ENCODE results near the gene PLK5.
"Not testable (repeated sequence)": the region's sequence is repeated elsewhere in the genome, so short reads cannot be mapped to it uniquely, and the experiment has no call there.

Gene PLK5

DNA sequence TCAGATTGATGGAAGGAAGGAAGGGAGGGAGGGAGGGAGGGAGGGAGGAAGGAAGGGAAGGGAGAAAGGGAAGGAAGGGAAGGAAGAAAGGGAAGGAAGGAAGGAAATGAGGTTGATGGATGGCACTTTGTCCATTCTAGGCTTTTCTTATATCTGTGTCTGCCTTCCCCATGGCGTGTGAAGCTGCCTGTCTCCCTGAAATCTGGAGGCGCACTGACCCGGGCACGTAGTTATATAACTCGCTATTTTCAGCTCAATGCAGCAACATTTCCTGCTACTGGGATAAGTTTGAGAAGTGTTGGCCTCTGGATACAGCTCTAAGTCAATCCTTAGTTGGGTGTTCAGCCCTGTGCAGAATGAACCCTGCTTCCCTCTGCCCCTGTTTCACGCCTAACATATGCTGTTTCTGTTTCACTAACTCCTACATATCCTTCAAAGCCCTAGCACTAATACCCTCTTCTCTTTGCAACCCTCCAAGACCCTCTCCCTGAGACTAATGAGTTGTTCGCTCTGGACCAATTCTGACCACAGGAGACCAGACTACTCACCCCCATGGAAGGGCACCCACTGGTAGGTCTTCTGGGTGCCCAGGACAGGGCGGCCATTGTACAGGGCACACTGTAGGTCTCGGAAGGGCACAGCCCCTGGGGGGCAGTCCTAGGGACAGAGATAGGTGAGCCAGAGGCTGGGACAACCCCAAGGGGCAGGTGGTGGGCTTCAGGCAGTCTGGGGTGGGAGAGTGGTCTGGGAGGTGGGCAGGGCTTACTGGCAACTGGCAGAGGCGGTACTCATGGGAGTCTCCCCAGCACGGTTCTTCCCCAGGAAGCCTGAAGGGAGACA lies 14.1 kb upstream of the PLK5 start:
- DNase-seq = no peak

DNA sequence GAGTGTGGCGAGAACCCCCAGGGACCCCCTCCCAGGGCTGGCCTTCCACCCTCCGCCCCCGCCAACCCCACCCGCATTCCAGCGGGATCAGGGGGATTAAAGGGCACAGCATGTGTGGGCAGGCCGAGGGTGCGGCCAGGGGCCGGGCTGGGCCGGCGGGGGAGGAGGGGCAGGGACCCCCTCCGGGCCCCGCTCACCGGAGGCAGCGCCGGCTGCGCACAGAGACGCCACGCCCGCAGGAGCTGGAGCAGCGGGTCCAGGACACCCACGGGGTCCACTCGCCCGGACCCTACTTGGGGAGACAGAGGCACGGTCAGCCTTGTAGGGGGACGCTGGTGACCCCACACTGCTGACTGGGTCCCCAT lies 13.5 kb upstream of the PLK5 start:
- no peak for DNase-seq

DNA sequence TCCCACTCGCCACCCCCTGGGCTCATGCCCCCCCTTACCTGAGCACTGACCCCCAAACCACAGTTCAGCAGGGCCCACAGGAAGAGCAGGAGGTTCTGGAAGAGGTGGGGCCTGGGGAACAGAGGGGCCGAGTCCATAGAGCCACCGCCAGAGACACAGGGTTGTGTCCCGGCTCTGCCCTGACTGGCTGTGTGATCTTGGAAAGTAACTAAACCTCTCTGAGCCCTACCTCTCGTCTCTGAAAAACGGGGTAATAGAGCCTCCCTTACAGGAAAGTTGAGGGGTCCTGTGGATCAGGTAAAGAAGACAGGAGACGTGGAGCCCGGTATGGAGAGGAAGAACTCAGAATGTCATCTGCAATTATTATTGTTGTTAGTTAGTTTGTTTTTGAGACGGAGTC lies 13.1 kb upstream of the PLK5 start:
- no peak for DNase-seq

DNA sequence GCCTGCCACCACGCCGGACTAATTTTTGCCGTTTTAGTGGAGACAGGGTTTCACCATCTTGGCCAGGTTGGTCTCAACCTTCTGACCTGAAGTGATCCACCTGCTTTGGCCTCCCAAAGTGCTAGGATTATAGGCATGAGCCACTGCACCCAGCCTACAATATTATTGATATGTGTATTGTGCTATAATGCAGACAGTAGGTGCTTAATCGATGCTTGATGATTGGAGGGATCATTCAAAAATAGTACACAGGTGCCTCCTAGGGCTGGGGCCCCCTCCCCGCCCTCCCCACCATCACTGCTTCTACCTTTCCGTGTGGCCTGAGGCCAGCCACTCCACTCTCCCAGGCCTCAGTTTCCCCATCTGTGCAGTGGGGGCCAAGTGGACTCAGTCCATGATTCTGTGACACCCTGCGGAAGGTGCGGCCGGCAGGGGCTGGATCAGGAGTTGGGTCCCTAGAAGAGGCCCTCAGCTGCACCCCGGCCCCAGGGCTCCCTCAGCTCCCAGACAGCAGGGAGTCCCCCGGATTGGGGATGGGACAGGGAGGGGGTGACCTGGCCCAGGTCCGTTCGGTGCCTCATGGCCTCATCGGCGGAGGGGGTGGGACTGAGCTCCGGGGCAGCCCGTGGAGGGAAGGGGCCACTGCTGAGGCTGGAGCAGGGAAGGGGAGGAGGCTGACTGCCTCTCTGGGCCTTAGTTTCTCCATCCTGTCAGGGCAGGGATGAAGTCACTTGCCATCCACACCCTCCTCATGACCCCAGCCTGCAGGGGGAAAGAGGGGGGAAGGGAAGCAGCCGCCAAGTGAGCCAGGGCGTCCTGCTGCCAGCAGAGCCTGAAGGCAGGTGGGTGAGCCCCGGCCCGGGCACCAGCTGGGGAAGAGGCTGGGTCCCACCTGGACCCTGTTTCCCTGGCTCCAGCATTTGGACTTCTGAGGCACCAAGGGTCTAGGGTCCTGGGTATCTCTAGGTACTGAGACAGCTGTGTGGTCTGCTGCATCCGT lies 12.3 kb upstream of the PLK5 start:
- DNase-seq = no peak

DNA sequence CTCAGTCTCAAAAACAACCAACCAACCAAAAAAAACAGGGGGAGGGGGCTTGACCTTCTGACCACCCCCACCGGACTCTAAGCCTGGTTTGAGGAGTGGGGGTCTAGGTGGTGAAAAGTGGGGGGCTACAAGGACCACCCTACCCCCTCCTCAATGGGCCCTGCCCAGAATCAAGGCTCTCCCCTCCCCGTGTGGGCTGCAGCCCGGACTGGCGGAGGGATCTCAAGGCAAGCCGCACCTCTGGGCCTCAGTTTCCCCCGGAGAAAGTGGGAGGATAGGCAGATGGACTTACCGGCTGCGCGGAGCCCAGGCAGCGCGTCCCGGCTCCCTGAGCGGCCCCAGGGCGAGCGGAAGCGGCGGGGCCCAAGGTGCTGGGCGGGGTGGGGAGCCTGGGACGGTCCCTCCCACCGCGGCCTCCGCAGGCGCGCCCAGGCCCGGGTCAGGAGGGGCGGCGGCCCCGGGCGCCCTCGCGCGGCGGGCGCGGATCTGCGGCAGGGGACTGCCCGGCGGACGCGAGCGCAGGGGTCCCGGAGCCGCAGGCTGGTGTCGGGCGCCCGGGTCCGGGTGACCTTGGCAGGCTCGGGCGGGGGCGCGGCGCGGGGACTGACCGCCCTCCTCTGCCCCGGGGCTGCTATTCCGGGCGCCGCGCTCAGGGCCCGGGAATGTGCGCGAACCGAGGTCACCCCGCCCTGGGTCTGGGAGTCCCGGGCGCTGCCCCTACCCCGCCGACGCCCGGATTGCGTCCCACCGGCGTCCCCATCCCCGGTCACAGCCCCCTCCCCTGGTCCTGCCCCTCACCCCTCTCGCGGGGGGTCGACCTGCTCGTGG lies 11.0 kb upstream of the PLK5 start, which contains the start of gene ADAMTSL5:
Gene ADAMTSL5 (minus strand): TSS at position 349 of the 828 bp plus-strand sequence. CDS start 2,076 bp downstream, outside the sequence.
- DNase-seq = peak; percentile 60

DNA sequence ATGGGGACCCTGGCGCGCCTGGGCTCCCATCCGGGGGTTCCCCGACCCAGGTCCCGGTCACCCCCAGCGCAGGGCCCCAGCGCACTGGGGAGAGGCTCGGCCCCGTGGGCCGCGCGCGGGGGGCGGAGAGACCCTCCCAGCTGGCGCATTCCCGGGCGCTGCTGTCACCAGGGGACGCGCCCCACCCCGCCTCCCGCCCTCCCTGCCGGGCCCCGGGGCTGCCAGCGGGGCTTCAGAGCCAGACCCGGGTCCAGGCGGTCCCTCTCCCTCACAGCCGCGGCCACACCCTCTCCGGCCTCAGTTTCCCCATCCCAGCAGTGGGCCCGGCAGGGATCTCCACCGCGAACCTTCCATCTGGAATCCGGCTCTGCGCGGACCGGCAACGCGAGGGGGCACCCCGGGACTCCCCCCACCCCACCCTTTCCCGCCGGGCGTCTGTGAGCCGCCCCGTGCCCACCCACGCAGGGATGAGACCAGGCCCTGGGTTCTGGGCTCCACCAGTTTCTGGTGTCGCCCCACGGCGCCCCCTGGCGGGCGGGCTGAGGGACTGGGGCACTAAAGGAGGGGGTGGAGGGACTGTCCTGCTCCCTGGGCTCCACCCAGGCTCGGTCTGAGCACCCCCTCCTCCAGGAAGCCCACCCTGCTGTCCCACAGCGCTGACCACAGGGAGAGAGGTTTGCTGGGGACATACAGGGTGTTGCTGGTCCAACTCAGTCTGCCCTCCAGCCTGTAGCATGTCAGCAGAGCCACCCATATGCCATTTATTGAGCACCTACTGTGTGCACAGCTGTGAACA lies 10.2 kb upstream of the PLK5 start:
- peak; percentile 68 for DNase-seq

DNA sequence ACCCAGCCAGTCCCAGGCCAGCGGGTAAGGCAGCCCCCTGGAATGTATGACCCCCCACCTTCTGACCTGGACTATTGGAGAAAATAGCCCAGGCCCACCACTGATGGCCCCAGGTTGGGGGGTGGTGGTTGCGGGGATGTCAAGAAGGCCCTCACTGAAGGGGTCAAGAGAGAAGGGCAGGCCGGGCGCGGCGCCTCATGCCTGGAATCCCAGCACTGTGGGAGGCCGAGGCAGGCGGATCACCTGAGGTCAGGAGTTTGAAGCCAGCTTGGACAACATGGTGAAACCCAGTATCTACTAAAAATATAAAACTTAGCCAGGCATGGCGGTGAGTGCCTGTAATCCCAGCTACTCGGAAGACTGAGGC lies 9.6 kb upstream of the PLK5 start:
- no peak for DNase-seq

DNA sequence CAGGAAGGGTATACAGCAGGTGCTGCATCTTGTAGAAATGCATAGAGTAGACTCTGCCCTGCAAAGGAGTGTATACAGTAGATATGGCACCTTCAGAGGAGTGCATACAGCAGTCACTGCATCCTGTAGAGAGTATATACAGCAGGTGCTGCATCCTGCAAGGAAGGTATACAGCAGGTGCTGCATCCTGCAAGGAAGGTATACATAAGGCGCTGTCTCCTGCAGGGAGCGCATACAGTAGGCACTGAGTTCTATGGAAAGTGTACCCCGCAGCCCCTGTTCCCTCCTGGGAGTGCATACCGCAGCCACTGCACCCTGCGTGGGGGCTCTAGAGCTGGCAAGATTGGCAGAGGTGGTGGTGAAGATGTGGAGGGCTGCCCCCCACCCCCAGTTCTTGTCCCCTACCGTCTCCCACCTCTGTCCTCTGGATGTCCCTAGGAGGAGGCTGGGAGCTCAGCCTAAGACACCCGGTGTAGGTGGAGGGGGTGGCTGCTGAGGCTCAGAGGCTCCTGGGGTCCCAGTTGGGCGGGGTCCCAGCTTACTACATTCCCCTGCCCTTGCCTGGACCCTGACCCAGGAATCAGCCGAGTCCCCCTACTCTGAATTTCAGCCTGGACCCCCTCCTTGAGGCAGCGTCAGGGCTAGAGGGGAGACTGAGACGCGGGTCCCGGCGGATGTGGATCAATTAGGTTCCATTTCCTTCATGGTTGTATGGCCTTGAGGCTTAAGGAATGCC lies 8.7 kb upstream of the PLK5 start:
- DNase-seq = no peak

DNA sequence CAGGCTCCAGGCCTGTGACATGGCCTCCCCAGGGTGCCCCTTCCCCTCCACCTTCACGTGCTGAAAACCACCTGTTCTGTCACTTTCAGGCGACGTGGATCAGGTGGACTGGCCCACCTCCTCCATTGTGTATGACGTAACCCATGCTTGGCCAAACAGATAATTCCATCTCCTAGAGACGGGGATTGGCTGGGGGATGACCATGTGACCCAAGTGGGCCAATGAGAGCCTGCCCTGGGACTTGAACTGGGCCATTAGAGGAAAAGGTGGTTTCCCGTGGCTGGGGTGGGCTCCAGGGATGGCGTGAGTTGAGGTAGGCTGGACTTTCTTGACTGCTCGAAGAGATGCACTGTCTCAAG lies 7.5 kb upstream of the PLK5 start:
- no peak for DNase-seq

DNA sequence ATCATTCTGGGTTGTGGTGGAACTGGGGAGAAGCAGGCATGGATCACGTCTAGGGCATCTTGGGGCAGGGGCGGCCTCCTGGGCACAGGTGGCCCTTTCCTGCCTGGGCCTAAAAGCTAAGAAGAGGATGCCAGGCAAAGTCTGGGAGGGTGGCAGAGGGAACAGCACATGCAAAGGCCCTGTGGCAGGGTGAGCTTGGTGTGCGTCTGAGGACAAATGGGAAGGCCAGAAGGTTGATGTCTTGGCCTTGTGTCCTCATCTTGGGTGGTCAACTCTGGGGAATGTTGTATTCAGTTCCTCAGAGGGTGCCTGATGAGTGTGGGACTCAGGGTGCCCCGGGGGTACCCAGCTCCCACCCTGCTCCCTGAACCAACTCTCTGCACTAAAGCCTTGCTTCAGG lies 5.4 kb upstream of the PLK5 start:
- no peak for DNase-seq

DNA sequence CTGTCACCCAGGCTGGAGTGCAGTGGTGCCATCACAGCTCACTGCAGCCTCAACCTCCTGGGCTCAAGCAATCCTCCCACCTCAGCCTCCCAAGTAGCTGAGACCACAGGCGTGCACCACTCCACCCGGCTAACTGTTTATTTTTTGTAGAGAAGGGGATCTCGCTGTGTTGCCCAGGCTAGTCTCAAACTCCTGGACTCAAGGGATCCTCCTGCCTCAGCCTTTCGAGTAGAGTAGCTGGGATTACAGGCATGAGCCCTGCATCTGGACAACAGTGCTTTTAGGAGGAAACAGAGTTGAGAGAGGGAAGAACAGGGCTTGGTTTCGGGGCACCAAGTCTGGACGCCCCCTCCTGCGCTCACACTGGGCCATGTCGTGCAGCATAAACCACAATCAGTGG lies 4.1 kb upstream of the PLK5 start:
- not testable (repeated sequence) for DNase-seq

DNA sequence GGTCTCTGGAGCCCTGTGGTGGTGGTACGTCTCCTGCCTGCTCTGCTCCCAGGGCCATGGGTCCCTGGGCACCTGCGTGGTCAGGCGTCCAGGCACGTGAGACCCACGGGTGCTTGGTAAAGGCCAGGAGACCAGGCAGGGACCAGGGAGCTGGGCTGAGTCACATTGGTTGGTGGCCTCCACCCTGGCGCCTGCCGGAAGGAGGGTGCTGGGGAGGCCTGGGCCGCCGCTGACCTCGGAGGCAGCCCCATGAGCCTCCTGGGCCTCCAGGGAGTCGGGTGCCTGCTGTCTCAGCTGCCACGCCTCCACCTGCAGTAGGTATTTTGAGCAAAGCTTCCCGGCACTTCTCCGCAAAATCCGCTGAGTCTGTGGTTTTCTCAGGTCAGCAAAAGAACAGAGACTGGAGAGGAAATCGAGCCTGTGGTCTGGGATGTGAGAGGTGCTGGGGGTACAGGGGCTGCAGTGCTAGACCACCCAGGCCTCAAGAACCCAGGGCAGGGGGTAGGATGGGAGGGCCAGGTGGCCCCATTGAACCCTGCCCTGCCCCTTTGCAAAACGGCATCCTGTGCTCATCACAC lies 3.6 kb upstream of the PLK5 start:
- no peak for DNase-seq

DNA sequence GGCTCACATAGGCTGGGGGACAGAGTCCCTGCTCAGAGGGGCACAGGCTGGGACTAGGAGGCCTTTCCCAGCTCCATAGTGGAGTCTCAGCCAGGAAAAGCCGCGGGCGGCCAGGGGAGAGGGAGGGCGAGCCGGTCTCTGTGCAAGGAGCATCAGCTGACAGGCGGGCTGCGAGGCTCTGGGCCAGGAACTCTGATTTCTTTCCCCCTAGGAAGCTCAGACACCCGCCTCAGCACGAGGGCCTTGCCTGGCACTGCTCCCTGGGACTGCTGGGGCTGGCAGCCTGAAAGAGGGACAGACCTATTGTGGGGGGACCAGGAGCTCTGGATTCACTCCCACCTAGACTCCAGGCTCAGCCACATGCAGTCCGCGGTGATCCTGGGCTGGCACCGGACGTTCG lies 2.2 kb upstream of the PLK5 start:
- DNase-seq = no peak

DNA sequence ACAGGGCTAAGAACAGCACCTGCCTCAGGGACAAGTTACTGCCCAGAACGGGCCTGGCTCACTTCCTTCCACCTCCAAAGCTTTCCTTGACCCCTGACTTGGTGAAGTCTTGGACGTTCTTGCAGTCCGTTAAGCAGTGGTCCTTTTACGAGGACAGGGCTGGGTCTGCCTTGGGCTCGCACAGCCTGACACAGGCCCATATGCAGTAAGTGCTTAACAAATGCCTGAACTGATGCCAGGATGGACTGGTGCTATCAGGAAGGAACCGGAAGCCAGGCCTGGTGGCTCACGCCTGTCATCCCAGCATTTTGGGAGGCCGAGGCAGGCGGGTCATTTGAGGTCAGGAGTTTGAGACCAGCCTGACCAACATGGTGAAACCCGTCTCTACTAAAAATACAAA lies 1.8 kb upstream of the PLK5 start:
- DNase-seq = no peak

DNA sequence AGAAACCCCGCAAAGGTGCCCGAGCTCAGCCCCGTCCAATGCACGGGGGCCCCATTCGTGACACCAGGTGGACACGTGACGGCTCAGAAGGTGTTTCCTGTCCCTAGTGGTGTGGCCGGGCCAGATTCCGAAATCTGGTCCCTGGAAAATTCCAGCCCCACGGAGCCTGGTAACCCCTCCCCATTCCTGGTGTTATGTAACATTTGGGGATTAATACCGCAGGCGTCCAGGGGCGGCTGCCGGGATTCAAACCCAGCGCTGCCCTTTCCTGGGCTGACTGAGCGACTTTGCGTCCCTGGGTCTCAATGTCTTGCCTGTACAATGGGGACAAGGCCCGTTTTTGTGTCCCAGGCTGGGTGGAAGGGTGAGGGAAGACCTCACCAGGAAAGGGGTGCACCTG lies 1.0 kb upstream of the PLK5 start:
- no peak for DNase-seq

DNA sequence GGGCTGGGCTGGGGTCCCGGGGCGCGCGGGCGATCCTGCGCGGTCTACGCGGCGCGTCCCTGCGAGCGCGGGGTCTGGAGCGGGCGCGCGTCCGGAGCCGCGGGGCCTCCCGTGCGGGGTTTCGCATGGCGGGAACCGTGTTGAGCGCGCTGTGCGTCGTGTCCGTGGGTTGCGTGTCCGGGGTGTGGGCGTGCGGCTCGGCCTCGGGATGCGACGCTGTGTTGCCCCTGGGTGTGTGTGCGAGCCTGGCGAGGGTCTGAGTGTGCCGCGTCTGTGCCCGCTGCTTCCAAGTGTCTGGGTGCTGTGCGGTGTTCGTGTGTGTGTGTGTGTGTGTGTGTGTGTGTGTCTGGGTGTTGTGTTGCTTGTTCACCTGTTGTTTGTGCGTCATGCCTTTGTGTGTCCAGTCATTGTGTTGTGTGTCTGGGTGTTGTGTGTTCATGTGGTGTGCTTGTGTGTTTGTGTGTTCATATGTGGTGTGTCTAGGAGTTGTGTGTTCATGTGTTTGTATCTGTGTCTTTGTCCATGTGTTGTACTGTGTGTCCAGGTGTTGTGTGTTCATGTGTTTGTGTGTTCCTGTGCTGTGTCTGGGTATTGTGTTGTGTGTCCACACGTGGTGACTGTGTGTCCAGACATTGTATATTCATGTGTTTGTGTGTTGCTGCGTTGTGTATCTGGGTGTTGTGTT lies 552 bp downstream of the PLK5 start:
- DNase-seq = no peak

DNA sequence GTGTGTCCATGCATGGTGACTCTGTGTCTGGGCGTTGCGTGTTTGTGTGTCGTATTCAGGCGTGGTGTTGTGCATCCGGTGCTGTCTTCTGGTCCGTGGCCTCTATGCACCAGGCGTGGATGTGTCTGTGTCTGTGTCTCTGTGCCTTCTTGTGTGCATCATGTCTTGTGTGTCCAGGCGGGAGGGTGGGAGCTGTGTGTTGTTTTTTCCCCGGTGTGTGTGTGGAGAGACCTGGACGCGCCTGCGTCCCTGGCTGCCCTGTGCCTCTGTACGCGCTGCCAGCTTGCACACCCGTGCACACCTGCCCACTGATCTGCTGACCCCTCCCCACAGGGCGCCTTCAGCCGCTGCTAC lies 1.1 kb downstream of the PLK5 start:
- no peak for DNase-seq

DNA sequence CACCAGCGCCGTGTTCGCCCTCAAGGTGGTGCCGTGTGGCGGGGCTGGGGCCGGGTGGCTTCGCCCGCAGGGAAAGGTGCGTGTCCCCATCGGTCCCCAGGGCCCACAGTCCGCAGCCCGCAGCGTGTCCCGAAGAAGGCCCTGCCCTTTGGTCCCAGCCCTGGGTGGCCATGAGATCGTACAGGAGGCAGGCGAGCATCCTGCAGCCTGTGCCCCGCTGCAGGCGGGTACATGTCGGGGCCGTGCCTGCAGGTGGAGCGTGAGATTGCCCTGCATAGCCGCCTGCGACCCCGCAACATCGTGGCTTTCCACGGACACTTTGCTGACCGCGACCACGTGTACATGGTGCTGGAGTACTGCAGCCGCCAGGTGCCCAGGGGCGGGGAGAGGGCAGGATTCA lies 1.5 kb downstream of the PLK5 start:
- no peak for DNase-seq

DNA sequence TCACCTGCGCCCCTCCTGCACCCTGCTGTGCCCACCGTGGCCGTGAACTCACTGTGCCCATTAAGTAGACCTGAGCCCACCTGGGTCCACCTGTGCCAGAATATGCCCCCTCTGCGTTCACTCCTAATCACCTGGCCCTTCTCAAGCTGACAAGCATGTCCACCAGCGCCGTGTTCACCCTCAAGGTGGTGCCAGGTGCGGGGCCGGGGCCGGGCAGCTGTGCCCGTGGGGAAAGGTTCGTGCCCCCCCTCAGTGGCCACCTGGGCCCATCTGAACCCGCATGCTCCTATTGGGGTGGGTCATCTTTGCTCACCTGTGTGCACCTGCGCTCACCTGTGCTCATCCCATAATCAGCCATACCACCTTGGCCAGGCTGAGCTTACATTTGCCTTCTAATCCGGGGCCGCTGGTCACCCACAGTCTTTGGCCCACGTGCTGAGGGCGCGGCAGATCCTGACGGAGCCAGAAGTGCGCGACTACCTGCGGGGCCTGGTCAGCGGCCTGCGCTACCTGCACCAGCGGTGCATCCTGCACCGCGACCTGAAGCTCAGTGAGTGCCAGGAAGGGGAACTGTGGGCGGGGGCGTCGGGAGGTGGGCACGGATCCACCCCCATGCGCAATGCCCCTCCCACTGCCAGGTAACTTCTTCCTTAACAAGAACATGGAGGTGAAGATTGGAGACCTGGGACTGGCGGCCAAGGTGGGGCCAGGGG lies 2.3 kb downstream of the PLK5 start:
- DNase-seq = no peak
